Body of pancreas (tissue), 4 donors: ENCODE data around the gene C1QL2. TPM values are rescaled to one million over a fixed set of nuclear protein-coding genes. Genes with fewer than 3 reads are reported as not detected.

ENCODE experiments used
- ATAC-seq: fragments of 150-250 bp; one replicate; pipeline ENCODE4 v1.9.1; 2016
- DNase-seq, 4 donors: peaks; one replicate each; pipeline ENCODE4 v3.0.0-alpha.2; 2019
- H3K27ac ChIP-seq, 4 donors: fragments of 200-600 bp; sonication (generic); 1 replicate in 3 of 4; 2 replicates in 1 of 4; pipeline versions ENCODE4 v1.5.1 to v1.6.1; 2016 to 2019; ENCODE audit warnings: mild to moderate bottlenecking in 1 of 4, mixed read lengths in 1 of 4, moderate library complexity in 1 of 4
- H3K27me3 ChIP-seq, 2 donors: fragments of 200-600 bp; sonication (generic); one replicate each; pipeline ENCODE4 v1.6.0; 2016; ENCODE audit warnings: mild to moderate bottlenecking in 1 of 2
- H3K36me3 ChIP-seq, 2 donors: fragments of 200-600 bp; sonication (generic); replicated peaks in 1 of 2; 2 replicates each; pipeline ENCODE4 v1.5.1; 2016; ENCODE audit warnings: low read depth in 2 of 2; ENCODE audit not compliant: insufficient read depth in 1 of 2
- H3K4me1 ChIP-seq: fragments of 200-600 bp; sonication (generic); one replicate; pipeline ENCODE4 v1.6.0; 2016
- H3K4me3 ChIP-seq, 2 donors: fragments of 200-600 bp; sonication (generic); 1 replicate in 1 of 2; 2 replicates in 1 of 2; pipeline ENCODE4 v1.5.1; 2016 to 2019
- H3K9me3 ChIP-seq, 3 donors: fragments of 200-600 bp; sonication (generic); 1 replicate in 2 of 3; 2 replicates in 1 of 3; pipeline ENCODE4 v1.5.1; 2016
- CTCF ChIP-seq, 7 experiments: fragments of 450-650 bp in 4 of 7; fragments of 200-600 bp in 3 of 7; sonication (generic) in 3 of 7; IDR thresholded peaks; one replicate each; pipeline ENCODE4 v1.5.1; 2016 to 2019; ENCODE audit warnings: antibody characterized with exemption in 7 of 7
- POLR2A ChIP-seq, 3 donors: fragments of 450-650 bp; IDR thresholded peaks; one replicate each; pipeline ENCODE4 v1.6.1; 2016; ENCODE audit warnings: antibody characterized with exemption in 3 of 3, mild to moderate bottlenecking in 2 of 3
- WGBS, 2 donors: methylation state at CpG; one replicate each; pipeline ENCODE4 v1.1.5; 2017; 5-methylcytosine and 5-hydroxymethylcytosine counted together
- intact Hi-C: fragments of 100-400 bp; cut with DNase I; formaldehyde crosslinking; loops from one replicate; pipeline ENCODE4 v1.15.1; 2023
- total RNA-seq, 2 donors: library from RNA; depleted of rRNA; stranded (reverse); fragments of >200 nt; gene quantifications; one replicate each; pipeline ENCODE4 v1.1.0, GENCODE V29; 2016

The C1QL2 gene
- total RNA-seq, 2 donors from 2014 or later: 1.0 TPM; not detected in 1

- Histone ChIP-seq H3K4me3 (no peak overlapping the region), H3K9me3 (no peaks in the 10 kb centered on the region), H3K36me3 (no peaks in the 10 kb centered on the region), H3K27me3 (no peaks in the 10 kb centered on the region), H3K4me1 (peaks cover 30% of the 10 kb centered on the region), H3K27ac (peak overlapping the region in 1 of 4 donors; percentile 15)
- TF ChIP-seq CTCF (IDR thresholded peaks at IDR 0.05) (no peak), POLR2A (IDR thresholded peaks at IDR 0.05) (no peak)
- ATAC-seq: no peak
- no peak for DNase-seq
- intact Hi-C loops: no loop called here
- WGBS, 2 donors: 64 to 67% methylated on average over 10 of the region's 10 CpGs
Measured at GRCh38 chr2:119197529-119198239, 39.1 kb upstream of the C1QL2 start.

- Histone ChIP-seq H3K9me3 (no peaks in the 10 kb centered on the region), H3K4me3 (no peak overlapping the region), H3K27me3 (no peaks in the 10 kb centered on the region), H3K4me1 (peaks cover 30% of the 10 kb centered on the region), H3K27ac (no peak overlapping the region), H3K36me3 (no peaks in the 10 kb centered on the region)
- TF ChIP-seq CTCF (IDR thresholded peaks at IDR 0.05): no peak
- no peak for TF ChIP-seq POLR2A (IDR thresholded peaks at IDR 0.05)
- DNase-seq (peak in 1 of 4 donors; percentile 26), ATAC-seq (no peak)
- intact Hi-C loops: no loop called here
Measured at GRCh38 chr2:119197126-119197405, 38.5 kb upstream of the C1QL2 start.

- H3K27me3 ChIP-seq: no peaks in the 10 kb centered on the region
- H3K4me3 ChIP-seq: no peak overlapping the region
- intact Hi-C loops: no loop called here
- H3K9me3 ChIP-seq: no peaks in the 10 kb centered on the region
- peaks cover 30% of the 10 kb centered on the region for H3K4me1 ChIP-seq
- WGBS, 2 donors: 72 to 73% methylated on average over 7 of the region's 7 CpGs
- DNase-seq (no peak), ATAC-seq (no peak)
- H3K27ac ChIP-seq: no peak overlapping the region
- H3K36me3 ChIP-seq: no peaks in the 10 kb centered on the region
- no peak for TF ChIP-seq CTCF (IDR thresholded peaks at IDR 0.05)
- TF ChIP-seq POLR2A (IDR thresholded peaks at IDR 0.05): no peak
Measured at GRCh38 chr2:119196301-119197125, 38.0 kb upstream of the C1QL2 start.

GRCh38 chr2:119195887-119196286 lies 37.3 kb upstream of the C1QL2 start:
- no peak overlapping the region for H3K4me3 ChIP-seq
- DNase-seq (peak in 2 of 4 donors; percentile 13 to 31), ATAC-seq (no peak)
- no peaks in the 10 kb centered on the region for H3K27me3 ChIP-seq
- intact Hi-C loops: no loop called here
- H3K9me3 ChIP-seq: no peaks in the 10 kb centered on the region
- H3K4me1 ChIP-seq: peaks cover 30% of the 10 kb centered on the region
- no peak overlapping the region for H3K27ac ChIP-seq
- TF ChIP-seq POLR2A (IDR thresholded peaks at IDR 0.05) (no peak), CTCF (IDR thresholded peaks at IDR 0.05) (no peak)
- WGBS, 2 donors: 15 to 16% methylated on average over 2 of the region's 2 CpGs
- no peaks in the 10 kb centered on the region for H3K36me3 ChIP-seq
